ENCODE data around the gene LKAAEAR1.

DNA sequence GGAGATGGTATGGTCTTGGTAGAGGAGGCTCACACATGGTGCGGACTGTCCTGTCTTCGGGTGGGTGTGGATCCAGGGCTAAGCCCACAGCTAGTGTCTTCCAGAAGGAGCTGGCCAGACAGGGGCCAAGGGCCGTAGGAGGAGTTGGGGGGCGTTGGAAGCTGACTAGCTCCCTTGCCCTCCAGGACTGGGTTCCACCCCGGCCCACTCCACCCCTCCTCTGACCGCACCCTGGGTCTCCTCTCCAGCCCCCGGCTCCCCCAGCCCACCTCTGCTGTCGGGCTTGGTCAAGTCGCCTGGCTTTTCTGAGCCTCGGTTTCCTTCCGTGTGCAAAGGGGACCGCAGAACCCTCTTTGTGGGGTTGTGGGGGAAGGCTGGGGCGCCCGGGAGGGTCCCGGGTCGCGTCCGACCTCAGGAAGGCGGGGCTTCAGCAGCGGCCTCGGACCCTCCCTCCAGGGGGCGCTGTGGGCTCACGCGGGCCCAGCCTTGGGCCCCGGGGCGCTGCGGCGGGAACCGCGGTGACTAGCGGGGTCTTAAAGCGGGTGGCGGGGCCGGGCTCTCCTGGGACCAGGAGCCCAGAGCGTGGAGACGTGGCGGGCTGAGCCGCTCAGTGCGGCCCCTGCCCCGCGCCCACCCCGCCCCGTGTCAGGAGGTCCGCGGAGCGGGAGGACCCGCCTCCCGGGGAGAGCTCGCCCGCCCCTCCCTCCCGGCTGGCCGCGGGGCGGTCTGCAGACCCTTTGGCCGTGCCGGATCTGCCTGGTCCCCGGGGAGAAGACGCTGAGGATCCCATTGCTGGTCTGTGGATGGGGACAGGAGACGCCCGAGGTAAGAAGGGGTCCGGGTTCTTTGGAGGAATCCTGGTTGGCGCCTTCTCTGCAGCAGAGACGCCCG lies 17.8 kb upstream of the LKAAEAR1 start:
- TF ChIP-seq, protein P1, sequence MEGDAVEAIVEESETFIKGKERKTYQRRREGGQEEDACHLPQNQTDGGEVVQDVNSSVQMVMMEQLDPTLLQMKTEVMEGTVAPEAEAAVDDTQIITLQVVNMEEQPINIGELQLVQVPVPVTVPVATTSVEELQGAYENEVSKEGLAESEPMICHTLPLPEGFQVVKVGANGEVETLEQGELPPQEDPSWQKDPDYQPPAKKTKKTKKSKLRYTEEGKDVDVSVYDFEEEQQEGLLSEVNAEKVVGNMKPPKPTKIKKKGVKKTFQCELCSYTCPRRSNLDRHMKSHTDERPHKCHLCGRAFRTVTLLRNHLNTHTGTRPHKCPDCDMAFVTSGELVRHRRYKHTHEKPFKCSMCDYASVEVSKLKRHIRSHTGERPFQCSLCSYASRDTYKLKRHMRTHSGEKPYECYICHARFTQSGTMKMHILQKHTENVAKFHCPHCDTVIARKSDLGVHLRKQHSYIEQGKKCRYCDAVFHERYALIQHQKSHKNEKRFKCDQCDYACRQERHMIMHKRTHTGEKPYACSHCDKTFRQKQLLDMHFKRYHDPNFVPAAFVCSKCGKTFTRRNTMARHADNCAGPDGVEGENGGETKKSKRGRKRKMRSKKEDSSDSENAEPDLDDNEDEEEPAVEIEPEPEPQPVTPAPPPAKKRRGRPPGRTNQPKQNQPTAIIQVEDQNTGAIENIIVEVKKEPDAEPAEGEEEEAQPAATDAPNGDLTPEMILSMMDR (conservative IDR thresholded peaks at IDR 0.05; ENCODE audit: low read depth, low read length): peak; percentile 60
- TF ChIP-seq RAD21 (IDR thresholded peaks at IDR 0.05; ENCODE audit: low read length) (peak; percentile 41), SMC3 (IDR thresholded peaks at IDR 0.05; ENCODE audit: low read depth, low read length) (peak; percentile 20; the same call in 1 of the 2 replicates), USF2 (IDR thresholded peaks at IDR 0.05; ENCODE audit: low read depth, low read length) (no peak), FOS (IDR thresholded peaks at IDR 0.05; ENCODE audit: low read depth, low read length) (no peak), CEBPB (IDR thresholded peaks at IDR 0.05; ENCODE audit: low read depth, low read length) (no peak), CHD1 (IDR thresholded peaks at IDR 0.05; ENCODE audit: low read depth, low read length) (no peak), POLR2A (IDR thresholded peaks at IDR 0.05; ENCODE audit: low read depth, low read length) (no peak), RFX5 (IDR thresholded peaks at IDR 0.05; ENCODE audit: low read depth, low read length) (no peak), MXI1 (IDR thresholded peaks at IDR 0.05; ENCODE audit: borderline replicate concordance, low read depth, low read length) (no peak)
- TF ChIP-seq, protein P2, sequence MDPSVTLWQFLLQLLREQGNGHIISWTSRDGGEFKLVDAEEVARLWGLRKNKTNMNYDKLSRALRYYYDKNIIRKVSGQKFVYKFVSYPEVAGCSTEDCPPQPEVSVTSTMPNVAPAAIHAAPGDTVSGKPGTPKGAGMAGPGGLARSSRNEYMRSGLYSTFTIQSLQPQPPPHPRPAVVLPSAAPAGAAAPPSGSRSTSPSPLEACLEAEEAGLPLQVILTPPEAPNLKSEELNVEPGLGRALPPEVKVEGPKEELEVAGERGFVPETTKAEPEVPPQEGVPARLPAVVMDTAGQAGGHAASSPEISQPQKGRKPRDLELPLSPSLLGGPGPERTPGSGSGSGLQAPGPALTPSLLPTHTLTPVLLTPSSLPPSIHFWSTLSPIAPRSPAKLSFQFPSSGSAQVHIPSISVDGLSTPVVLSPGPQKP (IDR thresholded peaks at IDR 0.05; ENCODE audit: borderline replicate concordance, low read depth, low read length): no peak
